ENCODE measurements around the gene PARVA.

The PARVA gene

DNA sequence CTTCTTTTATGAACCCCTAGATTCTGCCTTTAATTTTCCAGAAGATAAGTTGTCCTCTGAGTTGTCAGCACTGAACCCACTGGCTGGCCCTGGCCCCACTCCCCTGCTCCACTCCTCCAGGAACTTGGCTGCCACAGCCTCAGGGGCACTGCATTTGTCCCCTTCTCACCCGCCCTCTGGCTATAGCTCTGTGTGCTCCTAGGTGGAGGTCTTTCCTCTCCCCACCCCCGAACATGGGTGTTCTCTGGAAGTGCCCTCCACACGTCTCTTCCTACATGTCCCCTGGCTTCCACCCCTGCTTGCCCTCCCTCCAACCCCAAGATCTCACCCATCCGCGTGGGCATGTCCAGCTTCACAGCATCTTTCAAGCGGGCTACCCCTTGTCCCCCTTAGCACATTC is 159.2 kb downstream of the PARVA start:
- DNase-seq, result no peak

GRCh38 chr11:12537778-12538401 is 160.5 kb downstream of the PARVA start:
- no peak for DNase-seq

DNA sequence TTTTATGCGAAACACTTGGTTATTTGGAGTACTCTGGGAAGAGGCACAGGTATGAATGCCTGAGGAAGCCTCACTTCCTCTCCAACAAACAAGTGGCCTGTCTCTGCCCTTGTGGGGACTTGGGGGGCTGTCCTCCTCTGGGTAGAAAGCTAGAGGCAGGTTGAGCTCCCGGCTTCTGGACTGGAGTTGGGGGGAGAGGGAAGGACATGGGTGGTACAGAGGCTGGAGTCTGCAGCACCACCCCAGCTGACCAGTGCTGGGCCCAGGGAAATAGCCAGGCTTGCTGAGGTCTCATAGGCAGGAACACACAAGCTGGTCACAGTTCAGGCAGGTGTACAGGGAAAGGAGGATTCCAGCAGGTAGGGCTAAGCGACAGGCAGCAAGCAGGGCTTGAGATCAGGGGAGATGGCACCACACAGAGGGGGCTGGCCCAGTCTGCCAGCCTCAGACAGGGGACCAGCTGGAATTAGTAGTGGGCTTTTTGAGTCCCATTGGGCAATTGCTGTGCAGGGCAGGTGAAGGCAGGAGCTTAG is 161.6 kb downstream of the PARVA start:
- DNase-seq, result no peak

- DNase-seq, result no peak
Measured at GRCh38 chr11:12539572-12539971, 162.2 kb downstream of the PARVA start.

DNA sequence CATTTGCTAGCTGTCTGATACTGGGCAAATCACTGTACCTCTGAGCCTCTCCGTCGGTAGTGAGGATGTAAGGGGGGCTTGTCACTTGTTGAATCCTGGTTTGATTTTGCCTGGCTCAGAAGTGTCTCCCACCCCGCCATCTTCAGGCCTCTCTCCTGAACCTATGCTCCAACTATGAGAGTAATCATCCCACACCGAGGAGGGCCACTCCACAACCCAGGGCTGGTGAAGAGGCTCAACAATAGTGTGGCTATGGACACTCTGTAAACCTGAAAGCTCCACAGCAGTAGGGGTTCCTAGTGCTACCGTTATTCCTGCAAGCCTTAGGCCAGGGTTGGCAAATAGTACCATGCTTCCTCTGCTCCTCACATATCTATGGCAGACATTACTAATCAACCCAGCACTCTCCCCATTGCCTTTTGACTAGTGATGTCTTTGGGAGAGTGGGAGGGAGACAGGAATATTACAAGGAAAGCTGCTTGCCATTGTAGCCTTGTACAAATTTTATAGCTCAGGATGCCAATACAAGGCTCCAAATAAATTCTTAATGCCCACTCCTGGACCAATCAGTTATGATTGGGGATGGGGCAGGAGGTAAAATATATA is 162.8 kb downstream of the PARVA start:
- no peak for DNase-seq

DNA sequence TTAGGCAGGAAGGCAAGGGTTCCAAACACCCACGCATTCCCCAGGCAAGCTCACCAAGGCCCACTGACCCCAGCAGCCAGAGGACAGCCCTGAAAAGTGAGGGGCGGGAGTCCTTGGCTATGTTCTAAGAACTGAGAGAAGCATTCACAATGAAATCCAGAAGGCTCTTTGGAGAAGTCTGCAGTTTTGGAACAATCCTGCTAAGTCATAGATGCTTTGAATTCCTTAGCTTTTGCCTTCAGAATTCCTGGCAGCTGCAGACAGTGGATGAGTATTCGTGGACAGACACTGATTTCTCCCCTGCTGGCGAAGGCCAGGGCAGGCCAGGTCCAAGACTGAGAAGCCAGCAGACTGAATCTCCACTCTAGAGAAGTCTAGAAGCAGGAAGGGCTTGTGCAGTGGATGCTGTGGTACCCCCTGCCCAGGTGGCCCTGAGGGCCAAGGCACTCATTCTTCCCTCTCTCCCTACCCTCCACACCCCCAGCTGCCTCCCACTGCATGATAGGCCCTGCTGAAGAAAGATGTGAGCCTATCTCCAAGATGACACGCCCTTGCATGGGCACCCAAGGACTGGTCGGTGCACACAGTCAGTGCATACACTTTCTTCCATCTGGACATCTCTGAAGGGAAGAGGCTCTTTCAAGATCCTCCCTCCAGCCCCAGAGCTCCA is 163.7 kb downstream of the PARVA start:
- DNase-seq, result no peak

GRCh38 chr11:12541583-12542151 is 164.3 kb downstream of the PARVA start:
- DNase-seq, result no peak

- no peak for DNase-seq
Measured at GRCh38 chr11:12542186-12542935, 165.0 kb downstream of the PARVA start.

- DNase-seq, result no peak
Measured at GRCh38 chr11:12543596-12544415, 166.4 kb downstream of the PARVA start.

DNA sequence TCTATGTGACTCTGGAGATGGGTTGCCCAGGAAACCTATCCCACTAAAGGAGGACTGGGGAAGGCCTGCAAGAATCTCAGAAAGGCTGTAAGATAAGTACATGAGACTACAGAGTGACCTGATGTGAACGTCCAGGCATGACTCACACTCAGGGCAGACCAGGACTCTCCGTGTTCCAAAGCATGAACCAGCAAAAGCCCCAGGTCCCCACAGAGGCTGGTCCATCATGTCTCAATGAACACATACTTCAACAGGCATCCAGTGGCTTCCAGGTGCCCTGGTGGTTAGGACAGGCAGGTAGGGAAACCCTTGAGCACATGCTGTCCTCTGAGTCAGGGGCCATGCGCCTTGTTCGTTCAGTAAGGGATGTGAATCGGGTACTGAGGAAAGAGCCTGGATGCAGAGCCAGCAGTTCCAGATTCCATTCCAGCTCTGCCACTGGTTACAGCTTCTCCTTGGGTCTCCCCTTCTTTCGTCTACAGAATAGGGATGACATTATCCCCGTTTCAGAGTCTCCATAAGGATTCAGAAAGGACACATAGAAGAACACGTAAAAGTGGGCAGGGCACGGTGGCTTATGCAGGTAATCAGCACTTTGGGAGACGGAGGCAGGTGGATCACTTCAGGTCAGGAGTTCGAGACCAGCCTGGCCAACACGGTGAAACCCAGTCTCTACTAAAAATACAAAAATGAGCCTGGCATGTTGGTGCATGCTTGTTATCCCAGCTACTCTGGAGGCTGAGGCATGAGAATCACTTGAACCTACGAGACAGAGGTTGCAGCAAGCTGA is 167.8 kb downstream of the PARVA start:
- DNase-seq, result no peak

GRCh38 chr11:12546122-12546521 is 168.8 kb downstream of the PARVA start:
- DNase-seq, result no peak

GRCh38 chr11:12546660-12547059 is 169.3 kb downstream of the PARVA start:
- DNase-seq, result no peak

GRCh38 chr11:12547953-12548650 is 170.7 kb downstream of the PARVA start:
- no peak for DNase-seq

DNA sequence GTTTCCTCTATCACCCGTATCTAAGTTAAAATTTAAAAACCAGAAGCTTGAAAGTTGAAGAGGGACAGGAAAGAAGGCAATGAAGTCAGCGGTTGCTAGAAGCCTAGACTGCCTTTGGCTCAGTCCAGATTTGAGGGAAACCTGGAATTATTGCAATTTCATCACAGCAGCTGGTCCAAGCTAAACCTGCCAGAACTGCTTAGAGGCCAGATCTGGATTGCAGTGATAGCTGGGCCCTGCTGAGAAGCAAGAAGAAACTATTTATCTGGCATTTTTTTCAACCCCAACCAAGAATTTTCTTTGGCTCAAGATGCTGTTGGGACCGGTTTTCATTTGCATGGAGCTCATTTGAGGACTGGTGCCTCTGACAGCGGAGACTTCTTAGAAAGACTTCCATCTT is 175.3 kb downstream of the PARVA start:
- DNase-seq, result no peak

DNA sequence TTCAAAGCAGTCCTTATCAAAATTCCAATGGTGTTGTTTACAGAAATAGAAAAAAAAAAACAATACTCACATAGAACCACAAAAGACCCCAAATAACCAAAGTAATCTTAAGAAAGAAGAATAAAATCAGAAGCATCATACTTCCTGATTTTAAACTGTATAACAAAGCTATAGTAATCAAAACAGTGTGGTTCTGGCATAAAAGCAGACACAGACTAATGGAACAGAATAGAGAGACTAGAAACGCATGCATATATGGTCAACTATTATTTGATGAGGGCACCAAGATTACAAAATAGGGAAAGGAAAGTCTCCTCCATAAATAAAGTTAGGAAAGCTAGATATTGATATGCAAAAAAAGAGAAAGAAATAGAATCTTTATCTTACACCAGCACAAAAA is 176.8 kb downstream of the PARVA start:
- no peak for DNase-seq

- DNase-seq, result no peak
Measured at GRCh38 chr11:12556155-12556554, 178.8 kb downstream of the PARVA start.

GRCh38 chr11:12556788-12557384 is 179.5 kb downstream of the PARVA start:
- no peak for DNase-seq

GRCh38 chr11:12559011-12559410 is 181.6 kb downstream of the PARVA start:
- no peak for DNase-seq

DNA sequence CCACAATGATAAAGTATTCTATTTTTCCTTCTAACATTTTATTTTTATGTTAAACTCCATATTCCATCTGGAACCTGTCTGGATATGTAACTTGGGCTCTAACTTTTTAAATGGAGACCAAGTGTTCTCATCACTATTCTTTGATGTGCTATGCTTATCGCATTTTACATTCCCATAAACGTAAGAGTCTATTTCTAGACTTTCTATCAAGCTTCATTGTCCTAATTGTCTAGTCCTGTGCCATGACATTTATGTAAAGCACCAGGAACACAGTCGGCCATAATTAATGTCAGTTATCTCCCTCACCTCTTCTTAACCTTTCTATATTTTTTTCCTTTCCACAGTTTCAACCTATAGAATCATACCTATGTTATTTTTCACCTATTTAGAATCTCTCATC is 183.0 kb downstream of the PARVA start:
- no peak for DNase-seq

DNA sequence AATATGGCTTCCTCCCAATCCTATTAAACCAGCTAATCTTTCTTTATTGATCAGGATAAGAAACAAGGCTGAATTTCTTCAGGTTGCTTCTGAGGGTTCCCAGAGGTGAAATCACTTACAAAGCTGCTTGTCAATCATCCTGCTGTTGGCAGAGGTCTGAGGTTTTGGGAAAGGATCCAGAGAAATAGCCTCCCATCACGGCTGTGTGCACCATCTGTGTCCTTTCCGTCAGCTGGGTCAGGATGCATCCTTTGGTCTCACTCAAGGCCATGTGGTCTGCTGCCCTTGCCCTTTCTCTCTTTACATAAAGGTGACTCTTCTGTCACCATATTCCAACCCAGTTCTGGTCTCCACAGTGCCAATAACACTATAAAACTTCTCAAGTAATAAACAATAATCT is 183.5 kb downstream of the PARVA start:
- no peak for DNase-seq
